HepG2 (cell line): ENCODE data around the gene SIGLEC1. TPM values are rescaled to one million over a fixed set of nuclear protein-coding genes. Genes with fewer than 3 reads are reported as not detected.

Source experiments
- BCL6 ChIP-seq: IDR thresholded peaks from 2 replicates; pipeline ENCODE4 v1.6.1; 2016; ENCODE audit warnings: missing genetic modification reagents, missing compliant biosample characterization
- CAMTA2 ChIP-seq: sonication (generic); formaldehyde crosslinking; IDR thresholded peaks from 2 replicates; pipeline ENCODE4 v1.4.0; 2020; ENCODE audit warnings: mild to moderate bottlenecking, missing genetic modification reagents, borderline replicate concordance
- DNMT1 ChIP-seq: sonication (generic); formaldehyde crosslinking; IDR thresholded peaks from 2 replicates; pipeline ENCODE4 v1.5.1; 2020; ENCODE audit warnings: mild to moderate bottlenecking, missing genetic modification reagents
- FOXA3 ChIP-seq: IDR thresholded peaks from 2 replicates; pipeline ENCODE4 v1.6.1; 2016; ENCODE audit warnings: missing genetic modification reagents, missing compliant biosample characterization
- FOXM1 ChIP-seq: sonication (generic); formaldehyde crosslinking; IDR thresholded peaks from 2 replicates; pipeline ENCODE4 v1.5.0; 2020; ENCODE audit warnings: missing genetic modification reagents
- ISX ChIP-seq: sonication (generic); formaldehyde crosslinking; conservative IDR thresholded peaks from 2 replicates; pipeline ENCODE4 v1.5.0; 2020; ENCODE audit warnings: missing genetic modification reagents
- MAFG ChIP-seq: sonication (generic); formaldehyde crosslinking; IDR thresholded peaks from 2 replicates; pipeline ENCODE4 v1.5.1; 2020; ENCODE audit warnings: mild to moderate bottlenecking, missing genetic modification reagents
- NFATC3 ChIP-seq: sonication (generic); formaldehyde crosslinking; IDR thresholded peaks from 2 replicates; pipeline ENCODE4 v1.5.1; 2020; ENCODE audit warnings: mild to moderate bottlenecking, missing genetic modification reagents
- NFE2L2 ChIP-seq: fragments of 150-350 bp; IDR thresholded peaks from 2 replicates; pipeline ENCODE4 v1.6.1; 2014; ENCODE audit warnings: low read length
- NR3C1 ChIP-seq: sonication (generic); formaldehyde crosslinking; IDR thresholded peaks from 2 replicates; pipeline ENCODE4 v1.4.0; 2020; ENCODE audit warnings: missing genetic modification reagents
- PPARG ChIP-seq: conservative IDR thresholded peaks from 2 replicates; pipeline ENCODE4 v1.6.1; 2016; ENCODE audit warnings: missing biosample characterization, missing genetic modification reagents
- RFXAP ChIP-seq: sonication (generic); formaldehyde crosslinking; IDR thresholded peaks from 2 replicates; pipeline ENCODE4 v1.4.0; 2020; ENCODE audit warnings: missing genetic modification reagents, borderline replicate concordance
- SKI ChIP-seq: fragments of 450-650 bp; IDR thresholded peaks from one replicate; pipeline ENCODE4 v1.6.1; 2018; ENCODE audit warnings: mild to moderate bottlenecking; ENCODE audit not compliant: partially characterized antibody
- SOX5 ChIP-seq: IDR thresholded peaks from 2 replicates; pipeline ENCODE4 v1.6.1; 2016; ENCODE audit warnings: borderline replicate concordance
- ZFP1 ChIP-seq: IDR thresholded peaks from 2 replicates; pipeline ENCODE4 v1.6.1; 2016
- ZFX ChIP-seq: sonication (generic); formaldehyde crosslinking; IDR thresholded peaks from 2 replicates; pipeline ENCODE4 v1.4.0; 2020; ENCODE audit warnings: mild to moderate bottlenecking, low read depth, missing genetic modification reagents, moderate library complexity
- ZNF326 ChIP-seq: sonication (generic); formaldehyde crosslinking; IDR thresholded peaks from 2 replicates; pipeline ENCODE4 v1.4.0; 2020; ENCODE audit warnings: missing genetic modification reagents, borderline replicate concordance
- ZNF772 ChIP-seq: sonication (generic); formaldehyde crosslinking; IDR thresholded peaks from 2 replicates; pipeline ENCODE4 v1.5.0; 2020; ENCODE audit warnings: mild to moderate bottlenecking, missing genetic modification reagents
- polyA plus RNA-seq, 8 experiments: library from polyadenylated mRNA; depleted of rRNA in 3 of 8; stranded (reverse) in 7 of 8; unstranded in 1 of 8; fragments of >200 nt; fragmentation: Illumina TruSeq in 4 of 8; extraction: Trizol in 4 of 8; gene quantifications; 2 replicates each; pipeline versions ENCODE4 v1.2.1 to v1.2.3, GENCODE V29; 2011 to 2016; ENCODE audit warnings: low read depth in 4 of 8, missing spikeins in 1 of 8, mixed read lengths in 1 of 8; ENCODE audit not compliant: insufficient read depth in 1 of 8
- total RNA-seq, 5 experiments: library from RNA; depleted of rRNA; stranded (reverse); fragments of >200 nt; fragmentation: Illumina TruSeq; extraction: Trizol; gene quantifications; 2 replicates each; pipeline ENCODE4 v1.2.3, GENCODE V29; 2016; ENCODE audit warnings: low read depth in 1 of 5
- TF ChIP-seq, protein P1 (sequence below): sonication (generic); formaldehyde crosslinking; IDR thresholded peaks from 2 replicates; pipeline ENCODE4 v1.9.0; 2021; ENCODE audit warnings: missing genetic modification reagents, borderline replicate concordance
- TF ChIP-seq, protein P2 (sequence below): sonication (generic); formaldehyde crosslinking; conservative IDR thresholded peaks from 2 replicates; pipeline ENCODE4 v1.8.0; 2022; ENCODE audit warnings: missing genetic modification reagents
- TF ChIP-seq, protein P3 (sequence below): sonication (generic); formaldehyde crosslinking; IDR thresholded peaks from 2 replicates; pipeline ENCODE4 v1.4.0; 2020; ENCODE audit warnings: missing genetic modification reagents
- TF ChIP-seq, protein P4 (sequence below): sonication (generic); formaldehyde crosslinking; IDR thresholded peaks from 2 replicates; pipeline ENCODE4 v1.5.0; 2020; ENCODE audit warnings: mild to moderate bottlenecking, missing genetic modification reagents
- TF ChIP-seq, protein P5 (sequence below): sonication (generic); formaldehyde crosslinking; IDR thresholded peaks from 2 replicates; pipeline ENCODE4 v1.5.1; 2020; ENCODE audit warnings: missing genetic modification reagents, mild to moderate bottlenecking, borderline replicate concordance

The SIGLEC1 gene
- total and polyA plus RNA-seq, 2 of the 13 experiments (the other 11 are each of a cell fraction or from before 2014, with no cell fraction given): 0.01 TPM; not detected in 1

DNA sequence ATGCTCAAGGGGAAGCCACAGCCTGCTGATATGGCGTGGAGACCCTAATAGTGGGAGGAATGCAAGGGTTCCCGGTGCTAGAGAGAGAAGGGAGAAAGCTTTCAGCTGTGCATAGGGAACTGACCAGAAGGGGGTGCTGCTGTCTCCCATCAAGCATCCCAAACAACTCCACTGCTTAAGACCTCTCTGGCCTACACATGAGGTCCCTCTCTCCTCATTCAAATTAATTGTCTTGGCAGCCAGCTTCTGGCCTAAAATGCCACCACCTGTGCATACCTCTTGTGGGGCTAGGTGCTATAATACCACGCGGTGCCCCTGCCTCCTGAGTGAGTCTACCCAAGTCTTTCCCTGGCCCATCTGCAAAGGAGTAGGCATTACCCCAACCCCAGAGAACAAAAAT is 40.7 kb upstream of the SIGLEC1 start (continued):
- TF ChIP-seq, protein P1, sequence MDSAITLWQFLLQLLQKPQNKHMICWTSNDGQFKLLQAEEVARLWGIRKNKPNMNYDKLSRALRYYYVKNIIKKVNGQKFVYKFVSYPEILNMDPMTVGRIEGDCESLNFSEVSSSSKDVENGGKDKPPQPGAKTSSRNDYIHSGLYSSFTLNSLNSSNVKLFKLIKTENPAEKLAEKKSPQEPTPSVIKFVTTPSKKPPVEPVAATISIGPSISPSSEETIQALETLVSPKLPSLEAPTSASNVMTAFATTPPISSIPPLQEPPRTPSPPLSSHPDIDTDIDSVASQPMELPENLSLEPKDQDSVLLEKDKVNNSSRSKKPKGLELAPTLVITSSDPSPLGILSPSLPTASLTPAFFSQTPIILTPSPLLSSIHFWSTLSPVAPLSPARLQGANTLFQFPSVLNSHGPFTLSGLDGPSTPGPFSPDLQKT (CRISPR knock-in tag): no peak
- TF ChIP-seq, protein P2, sequence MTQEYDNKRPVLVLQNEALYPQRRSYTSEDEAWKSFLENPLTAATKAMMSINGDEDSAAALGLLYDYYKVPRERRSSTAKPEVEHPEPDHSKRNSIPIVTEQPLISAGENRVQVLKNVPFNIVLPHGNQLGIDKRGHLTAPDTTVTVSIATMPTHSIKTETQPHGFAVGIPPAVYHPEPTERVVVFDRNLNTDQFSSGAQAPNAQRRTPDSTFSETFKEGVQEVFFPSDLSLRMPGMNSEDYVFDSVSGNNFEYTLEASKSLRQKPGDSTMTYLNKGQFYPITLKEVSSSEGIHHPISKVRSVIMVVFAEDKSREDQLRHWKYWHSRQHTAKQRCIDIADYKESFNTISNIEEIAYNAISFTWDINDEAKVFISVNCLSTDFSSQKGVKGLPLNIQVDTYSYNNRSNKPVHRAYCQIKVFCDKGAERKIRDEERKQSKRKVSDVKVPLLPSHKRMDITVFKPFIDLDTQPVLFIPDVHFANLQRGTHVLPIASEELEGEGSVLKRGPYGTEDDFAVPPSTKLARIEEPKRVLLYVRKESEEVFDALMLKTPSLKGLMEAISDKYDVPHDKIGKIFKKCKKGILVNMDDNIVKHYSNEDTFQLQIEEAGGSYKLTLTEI (CRISPR knock-in tag): no peak
- TF ChIP-seq NFATC3 (CRISPR knock-in tag) (no peak), NFE2L2 (no peak), SOX5 (no peak), FOXM1 (CRISPR knock-in tag) (no peak), ZNF772 (CRISPR knock-in tag) (no peak), RFXAP (no peak), ZFP1 (CRISPR knock-in tag) (no peak), CAMTA2 (CRISPR knock-in tag) (no peak), MAFG (CRISPR knock-in tag) (no peak), NR3C1 (CRISPR knock-in tag) (no peak), ISX (CRISPR knock-in tag) (no peak), ZNF326 (CRISPR knock-in tag) (no peak), ZFX (CRISPR knock-in tag) (0 out of 2 replicates have a peak, but pooled peaks have one; percentile 35), PPARG (CRISPR knock-in tag) (no peak), BCL6 (no peak), DNMT1 (CRISPR knock-in tag) (no peak), FOXA3 (no peak), SKI (no peak)
- TF ChIP-seq, protein P3, sequence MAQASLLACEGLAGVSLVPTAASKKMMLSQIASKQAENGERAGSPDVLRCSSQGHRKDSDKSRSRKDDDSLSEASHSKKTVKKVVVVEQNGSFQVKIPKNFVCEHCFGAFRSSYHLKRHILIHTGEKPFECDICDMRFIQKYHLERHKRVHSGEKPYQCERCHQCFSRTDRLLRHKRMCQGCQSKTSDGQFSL (CRISPR knock-in tag): no peak
- TF ChIP-seq, protein P4, sequence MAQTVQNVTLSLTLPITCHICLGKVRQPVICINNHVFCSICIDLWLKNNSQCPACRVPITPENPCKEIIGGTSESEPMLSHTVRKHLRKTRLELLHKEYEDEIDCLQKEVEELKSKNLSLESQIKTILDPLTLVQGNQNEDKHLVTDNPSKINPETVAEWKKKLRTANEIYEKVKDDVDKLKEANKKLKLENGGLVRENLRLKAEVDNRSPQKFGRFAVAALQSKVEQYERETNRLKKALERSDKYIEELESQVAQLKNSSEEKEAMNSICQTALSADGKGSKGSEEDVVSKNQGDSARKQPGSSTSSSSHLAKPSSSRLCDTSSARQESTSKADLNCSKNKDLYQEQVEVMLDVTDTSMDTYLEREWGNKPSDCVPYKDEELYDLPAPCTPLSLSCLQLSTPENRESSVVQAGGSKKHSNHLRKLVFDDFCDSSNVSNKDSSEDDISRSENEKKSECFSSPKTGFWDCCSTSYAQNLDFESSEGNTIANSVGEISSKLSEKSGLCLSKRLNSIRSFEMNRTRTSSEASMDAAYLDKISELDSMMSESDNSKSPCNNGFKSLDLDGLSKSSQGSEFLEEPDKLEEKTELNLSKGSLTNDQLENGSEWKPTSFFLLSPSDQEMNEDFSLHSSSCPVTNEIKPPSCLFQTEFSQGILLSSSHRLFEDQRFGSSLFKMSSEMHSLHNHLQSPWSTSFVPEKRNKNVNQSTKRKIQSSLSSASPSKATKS (CRISPR knock-in tag): no peak
- TF ChIP-seq, protein P5, sequence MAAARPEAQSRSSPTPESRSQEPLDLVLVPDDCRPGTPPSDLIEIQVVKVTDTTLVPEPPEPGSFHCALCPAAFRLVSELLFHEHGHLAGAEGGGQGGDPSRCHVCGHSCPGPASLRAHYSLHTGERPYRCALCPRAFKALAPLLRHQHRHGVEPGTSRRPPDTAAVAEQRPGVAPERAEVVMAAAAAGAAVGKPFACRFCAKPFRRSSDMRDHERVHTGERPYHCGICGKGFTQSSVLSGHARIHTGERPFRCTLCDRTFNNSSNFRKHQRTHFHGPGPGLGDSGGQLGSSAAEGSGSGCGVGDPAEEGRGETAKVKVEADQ: no peak
